ENCODE data around the gene SIPA1L3. TPM values are rescaled to one million over a fixed set of nuclear protein-coding genes. Genes with fewer than 3 reads are reported as not detected.

The SIPA1L3 gene
- total and polyA plus RNA-seq, 10 of the 15 experiments (the other 5 are each of a cell fraction or from before 2014, with no cell fraction given): 0.24 to 66.2 (median 19.1) TPM

GRCh38 chr19:37959665-37960114 is 52.7 kb downstream of the SIPA1L3 start (continued):
- peak; percentile 72; the same call in 1 of the 2 replicates for TF ChIP-seq HDGF (IDR thresholded peaks at IDR 0.05)
- TF ChIP-seq ATF7 (IDR thresholded peaks at IDR 0.05; ENCODE audit: low read depth): peak; percentile 48
- TF ChIP-seq ZBTB33 (IDR thresholded peaks at IDR 0.05): 0 out of 2 replicates have a peak, but pooled peaks have one; percentile 40
- peak; percentile 87; the same call in 1 of the 2 replicates for TF ChIP-seq YBX1 (IDR thresholded peaks at IDR 0.05)
- 0 out of 4 replicates have a peak, but pooled peaks of 1 of the 2 experiments have one; percentile 47 for TF ChIP-seq BHLHE40 (IDR thresholded peaks at IDR 0.05; ENCODE audit: borderline replicate concordance in 1 of 2, low read depth in 2 of 2, low read length in 1 of 2)
- no peak for TF ChIP-seq IKZF1 (conservative IDR thresholded peaks at IDR 0.05)
- TF ChIP-seq ZBTB4 (CRISPR knock-in tag; IDR thresholded peaks at IDR 0.05): no peak
- 0 out of 2 replicates have a peak, but pooled peaks have one; percentile 17 for TF ChIP-seq JUNB (IDR thresholded peaks at IDR 0.05)
- TF ChIP-seq ZNF217 (IDR thresholded peaks at IDR 0.05): no peak
- TF ChIP-seq RAD51 (IDR thresholded peaks at IDR 0.05): peak; percentile 64
- TF ChIP-seq TCF7 (IDR thresholded peaks at IDR 0.05; ENCODE audit: borderline replicate concordance): no peak
- peak; percentile 92 for TF ChIP-seq MTA2 (IDR thresholded peaks at IDR 0.05; ENCODE audit: low read depth)
- TF ChIP-seq NFYB (IDR thresholded peaks at IDR 0.05; ENCODE audit: insufficient read depth, low read depth, low read length): no peak
- TF ChIP-seq, protein P1, sequence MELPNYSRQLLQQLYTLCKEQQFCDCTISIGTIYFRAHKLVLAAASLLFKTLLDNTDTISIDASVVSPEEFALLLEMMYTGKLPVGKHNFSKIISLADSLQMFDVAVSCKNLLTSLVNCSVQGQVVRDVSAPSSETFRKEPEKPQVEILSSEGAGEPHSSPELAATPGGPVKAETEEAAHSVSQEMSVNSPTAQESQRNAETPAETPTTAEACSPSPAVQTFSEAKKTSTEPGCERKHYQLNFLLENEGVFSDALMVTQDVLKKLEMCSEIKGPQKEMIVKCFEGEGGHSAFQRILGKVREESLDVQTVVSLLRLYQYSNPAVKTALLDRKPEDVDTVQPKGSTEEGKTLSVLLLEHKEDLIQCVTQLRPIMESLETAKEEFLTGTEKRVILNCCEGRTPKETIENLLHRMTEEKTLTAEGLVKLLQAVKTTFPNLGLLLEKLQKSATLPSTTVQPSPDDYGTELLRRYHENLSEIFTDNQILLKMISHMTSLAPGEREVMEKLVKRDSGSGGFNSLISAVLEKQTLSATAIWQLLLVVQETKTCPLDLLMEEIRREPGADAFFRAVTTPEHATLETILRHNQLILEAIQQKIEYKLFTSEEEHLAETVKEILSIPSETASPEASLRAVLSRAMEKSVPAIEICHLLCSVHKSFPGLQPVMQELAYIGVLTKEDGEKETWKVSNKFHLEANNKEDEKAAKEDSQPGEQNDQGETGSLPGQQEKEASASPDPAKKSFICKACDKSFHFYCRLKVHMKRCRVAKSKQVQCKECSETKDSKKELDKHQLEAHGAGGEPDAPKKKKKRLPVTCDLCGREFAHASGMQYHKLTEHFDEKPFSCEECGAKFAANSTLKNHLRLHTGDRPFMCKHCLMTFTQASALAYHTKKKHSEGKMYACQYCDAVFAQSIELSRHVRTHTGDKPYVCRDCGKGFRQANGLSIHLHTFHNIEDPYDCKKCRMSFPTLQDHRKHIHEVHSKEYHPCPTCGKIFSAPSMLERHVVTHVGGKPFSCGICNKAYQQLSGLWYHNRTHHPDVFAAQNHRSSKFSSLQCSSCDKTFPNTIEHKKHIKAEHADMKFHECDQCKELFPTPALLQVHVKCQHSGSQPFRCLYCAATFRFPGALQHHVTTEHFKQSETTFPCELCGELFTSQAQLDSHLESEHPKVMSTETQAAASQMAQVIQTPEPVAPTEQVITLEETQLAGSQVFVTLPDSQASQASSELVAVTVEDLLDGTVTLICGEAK (IDR thresholded peaks at IDR 0.05; ENCODE audit: borderline replicate concordance): no peak
- TF ChIP-seq EGR1 (IDR thresholded peaks at IDR 0.05; ENCODE audit: borderline replicate concordance in 1 of 2, low read depth in 2 of 2, low read length in 2 of 2): no peak
- no peak for TF ChIP-seq ZNF622 (IDR thresholded peaks at IDR 0.05)
- TF ChIP-seq MXI1 (IDR thresholded peaks at IDR 0.05; ENCODE audit: low read depth, low read length): peak; percentile 57; the same call in 1 of the 2 replicates
- no peak for TF ChIP-seq SP1 (IDR thresholded peaks at IDR 0.05; ENCODE audit: low read depth, low read length)
- TF ChIP-seq NFYA (IDR thresholded peaks at IDR 0.05; ENCODE audit: borderline replicate concordance, low read depth, low read length): no peak
- TF ChIP-seq RELB (IDR thresholded peaks at IDR 0.05; ENCODE audit: low read depth): peak; percentile 57

Measured in GM12878 (cell line).